Femur (tissue), 1 donor: ENCODE data around the gene CENPF.
A peak's percentile ranks its signal among the peaks of the same experiment; 100 is the strongest.
"Not testable (repeated sequence)": the region's sequence is repeated elsewhere in the genome, so short reads cannot be mapped to it uniquely, and the experiment has no call there.

Experiments used
- DNase-seq: peaks from one replicate; pipeline ENCODE4 v3.0.0-alpha.2; 2017

Gene CENPF

GRCh38 chr1:214664651-214665433 is 61.8 kb downstream of the CENPF start:
- no peak for DNase-seq

- DNase-seq: no peak
These were observed 62.7 kb downstream of the CENPF start for GRCh38 chr1:214665606-214666110.

- DNase-seq: no peak
These were observed 63.7 kb downstream of the CENPF start for GRCh38 chr1:214666674-214667073.

GRCh38 chr1:214670098-214670497 is 67.1 kb downstream of the CENPF start:
- peak; percentile 50 for DNase-seq

- DNase-seq: not testable (repeated sequence)
These were observed 70.0 kb downstream of the CENPF start for GRCh38 chr1:214673029-214673428.

GRCh38 chr1:214673576-214673975 is 70.6 kb downstream of the CENPF start:
- DNase-seq: no peak

GRCh38 chr1:214675524-214675923 is 72.5 kb downstream of the CENPF start:
- not testable (repeated sequence) for DNase-seq

GRCh38 chr1:214676747-214677146 is 73.8 kb downstream of the CENPF start:
- DNase-seq: no peak

GRCh38 chr1:214677945-214678344 is 75.0 kb downstream of the CENPF start:
- DNase-seq: no peak

- no peak for DNase-seq
These were observed 75.4 kb downstream of the CENPF start for GRCh38 chr1:214678386-214678785.

GRCh38 chr1:214683621-214684020 is 80.6 kb downstream of the CENPF start:
- no peak for DNase-seq

- DNase-seq: no peak
These were observed 82.9 kb downstream of the CENPF start for GRCh38 chr1:214685906-214686305.

GRCh38 chr1:214686497-214686896 is 83.5 kb downstream of the CENPF start:
- DNase-seq: no peak

- no peak for DNase-seq
These were observed 85.9 kb downstream of the CENPF start for GRCh38 chr1:214688891-214689290.

- no peak for DNase-seq
These were observed 91.8 kb downstream of the CENPF start for GRCh38 chr1:214694769-214695168.

- no peak for DNase-seq
These were observed 95.6 kb downstream of the CENPF start for GRCh38 chr1:214698559-214698958.

- no peak for DNase-seq
These were observed 97.4 kb downstream of the CENPF start for GRCh38 chr1:214700437-214700836.

- no peak for DNase-seq
These were observed 99.6 kb downstream of the CENPF start for GRCh38 chr1:214702556-214702955.

GRCh38 chr1:214707306-214708087 is 104.5 kb downstream of the CENPF start:
- DNase-seq: no peak

- DNase-seq: no peak
These were observed 105.4 kb downstream of the CENPF start for GRCh38 chr1:214708321-214708955.

- no peak for DNase-seq
These were observed 106.2 kb downstream of the CENPF start for GRCh38 chr1:214709241-214709640.

- DNase-seq: no peak
These were observed 109.7 kb downstream of the CENPF start for GRCh38 chr1:214712737-214713136.
